HG03097 (cell line): ENCODE data around the gene MUC5B.
"Not testable (repeated sequence)": the region's sequence is repeated elsewhere in the genome, so short reads cannot be mapped to it uniquely, and the experiment has no call there.

Source experiments
- ATAC-seq: cut with Tn5 transposase; IDR thresholded peaks from one replicate; pipeline ENCODE4 v1.9.1; 2021; ENCODE audit not compliant: unreplicated experiment, low FRiP score

The MUC5B gene

GRCh38 chr11:1231396-1232020 lies 8.6 kb downstream of the MUC5B start:
- no peak for ATAC-seq

GRCh38 chr11:1232021-1232882 lies 9.4 kb downstream of the MUC5B start:
- ATAC-seq: no peak

GRCh38 chr11:1232883-1233321 lies 10.0 kb downstream of the MUC5B start:
- ATAC-seq: no peak

- no peak for ATAC-seq
Measured at GRCh38 chr11:1233351-1234053, 10.6 kb downstream of the MUC5B start.

- no peak for ATAC-seq
Measured at GRCh38 chr11:1234054-1234720, 11.3 kb downstream of the MUC5B start.

GRCh38 chr11:1234771-1235305 lies 12.0 kb downstream of the MUC5B start:
- ATAC-seq: no peak

GRCh38 chr11:1235306-1235900 lies 12.5 kb downstream of the MUC5B start:
- no peak for ATAC-seq

GRCh38 chr11:1235901-1236315 lies 13.0 kb downstream of the MUC5B start:
- ATAC-seq: no peak

- no peak for ATAC-seq
Measured at GRCh38 chr11:1236316-1237127, 13.7 kb downstream of the MUC5B start.

- no peak for ATAC-seq
Measured at GRCh38 chr11:1237128-1237580, 14.3 kb downstream of the MUC5B start.

- no peak for ATAC-seq
Measured at GRCh38 chr11:1237851-1238250, 15.0 kb downstream of the MUC5B start.

GRCh38 chr11:1238767-1239595 lies 16.1 kb downstream of the MUC5B start:
- ATAC-seq: no peak

- ATAC-seq: no peak
Measured at GRCh38 chr11:1239596-1240205, 16.8 kb downstream of the MUC5B start.

- ATAC-seq: no peak
Measured at GRCh38 chr11:1240771-1241170, 17.9 kb downstream of the MUC5B start.

GRCh38 chr11:1241706-1242105 lies 18.8 kb downstream of the MUC5B start:
- ATAC-seq: no peak

GRCh38 chr11:1242289-1242688 lies 19.4 kb downstream of the MUC5B start:
- no peak for ATAC-seq

GRCh38 chr11:1242751-1243150 lies 19.9 kb downstream of the MUC5B start:
- ATAC-seq: not testable (repeated sequence)

GRCh38 chr11:1243521-1243920 lies 20.7 kb downstream of the MUC5B start:
- not testable (repeated sequence) for ATAC-seq
